ENCODE results near the gene OGFRL1.

OGFRL1 gene

GRCh38 chr6:71334768-71335167, 46.2 kb downstream of the OGFRL1 start:
- no peak for DNase-seq (ENCODE audit: low read depth)

- no peak for DNase-seq (ENCODE audit: low read depth)
Observed at GRCh38 chr6:71335544-71335943, 46.9 kb downstream of the OGFRL1 start.

GRCh38 chr6:71336901-71337300, 48.3 kb downstream of the OGFRL1 start:
- no peak for DNase-seq (ENCODE audit: low read depth)

GRCh38 chr6:71338540-71339316, 50.1 kb downstream of the OGFRL1 start:
- DNase-seq (ENCODE audit: low read depth), result no peak

- no peak for DNase-seq (ENCODE audit: low read depth)
Observed at GRCh38 chr6:71342772-71343171, 54.2 kb downstream of the OGFRL1 start.

DNA sequence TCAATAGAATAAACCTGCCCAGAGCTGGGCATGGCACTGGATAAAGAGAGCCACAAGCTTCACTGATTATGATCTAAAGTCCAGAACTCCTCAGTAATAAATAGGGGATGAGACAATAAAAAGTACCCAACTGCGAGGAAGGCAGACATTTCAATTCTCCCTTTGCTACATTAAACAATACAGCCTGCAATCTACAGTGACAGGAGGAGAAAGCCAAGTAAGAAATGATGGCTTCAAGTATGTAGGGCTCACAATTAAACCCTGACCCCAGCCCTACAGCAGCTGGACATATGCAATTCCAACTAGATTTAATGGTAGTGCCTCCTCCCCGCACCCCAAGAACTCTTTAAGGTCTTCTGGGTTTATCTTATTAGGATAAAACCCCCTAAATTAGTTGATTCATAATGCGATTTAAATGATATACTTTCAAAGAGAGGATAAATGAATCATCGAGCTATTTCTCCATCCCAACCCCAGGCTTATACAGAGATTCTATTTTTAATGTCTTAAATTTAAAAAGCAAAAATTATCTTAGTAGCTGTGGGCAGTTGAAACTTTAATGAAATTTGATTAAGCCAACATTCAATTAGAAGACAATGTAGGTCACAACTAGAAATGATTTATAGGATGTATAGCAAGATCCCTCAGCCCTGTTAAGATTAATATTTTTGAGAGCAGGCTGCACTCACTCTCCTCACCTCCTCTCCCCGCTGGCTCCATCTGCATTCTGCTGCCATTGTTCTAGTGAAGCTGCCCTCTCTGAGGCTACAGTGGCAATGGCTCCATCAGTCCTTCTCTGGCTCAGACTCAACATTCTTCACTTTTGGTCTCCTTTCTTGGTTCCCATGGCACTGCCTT, 57.1 kb downstream of the OGFRL1 start:
- DNase-seq (ENCODE audit: low read depth), result no peak

GRCh38 chr6:71346334-71346694, 57.7 kb downstream of the OGFRL1 start:
- DNase-seq (ENCODE audit: low read depth), result no peak

DNA sequence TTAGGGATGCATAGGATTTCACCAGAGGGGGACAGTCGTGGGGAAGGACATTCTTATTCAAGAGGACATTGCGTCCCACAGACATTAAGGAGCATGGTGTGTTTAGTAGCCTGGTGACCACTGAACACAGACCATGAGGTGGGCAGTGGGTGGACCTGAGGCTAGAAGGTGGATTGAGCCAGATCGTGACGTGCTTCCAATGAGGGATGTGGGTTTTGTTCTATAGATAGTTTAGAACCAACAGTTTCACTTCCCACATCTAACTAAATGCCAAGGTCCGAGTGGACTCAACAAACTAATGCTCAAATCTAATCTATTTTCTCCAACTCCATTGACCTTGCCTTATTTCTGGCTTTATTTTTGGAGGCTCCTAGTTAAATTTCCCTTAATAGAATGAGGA, 58.5 kb downstream of the OGFRL1 start:
- DNase-seq (ENCODE audit: low read depth), result no peak

GRCh38 chr6:71349395-71349794, 60.8 kb downstream of the OGFRL1 start:
- DNase-seq (ENCODE audit: low read depth), result no peak

DNA sequence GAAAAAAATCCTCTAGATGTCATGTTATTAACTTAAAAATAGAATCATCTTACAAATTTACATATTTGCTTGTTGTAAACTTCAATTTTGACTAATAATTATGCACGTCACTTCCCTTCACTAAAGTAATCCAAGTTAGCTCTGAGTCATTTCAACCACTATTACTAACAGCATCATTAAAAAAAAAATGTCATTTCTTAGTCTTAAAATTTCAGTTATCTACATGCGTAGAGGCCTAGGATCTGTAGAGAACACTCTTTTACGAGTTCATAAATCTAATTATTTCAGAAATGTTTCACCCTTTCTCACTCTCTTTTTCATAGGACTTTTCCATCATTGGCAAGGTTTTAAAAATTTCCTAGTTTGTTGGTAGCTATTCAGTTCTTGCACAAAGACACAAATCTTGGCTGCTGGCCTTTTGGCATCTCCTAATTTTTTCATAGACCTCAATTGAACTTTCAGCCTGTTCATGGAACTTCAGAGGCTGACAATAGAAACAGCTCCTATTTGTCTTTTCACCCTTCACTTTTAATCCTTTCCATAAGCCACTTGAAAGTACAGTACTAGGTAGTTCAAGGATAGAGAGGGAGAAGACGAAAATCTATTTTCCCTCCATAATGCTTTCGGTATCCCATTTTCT, 61.5 kb downstream of the OGFRL1 start:
- DNase-seq (ENCODE audit: low read depth), result no peak

DNA sequence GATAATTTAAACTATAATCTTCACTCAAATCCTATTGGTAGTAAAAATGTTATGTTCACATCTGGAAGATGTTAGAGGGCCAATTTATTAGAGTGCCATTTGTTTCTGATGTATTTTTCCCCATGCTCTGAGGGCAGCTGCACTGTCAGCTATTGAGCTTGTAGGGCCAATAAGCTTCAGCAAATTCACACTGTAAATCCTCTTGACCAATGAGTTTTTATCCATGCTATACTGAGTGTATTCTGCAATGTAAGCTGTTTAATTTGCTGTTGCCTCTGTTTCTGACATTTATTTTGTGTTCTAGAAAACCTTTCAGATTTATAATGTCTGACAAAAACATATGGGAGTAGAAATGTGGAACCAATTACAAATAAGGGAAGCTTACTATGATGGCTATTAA, 62.6 kb downstream of the OGFRL1 start:
- DNase-seq (ENCODE audit: low read depth), result no peak

Data from T-helper 22 cell (primary cell).